GM12865 (cell line): ENCODE results near the gene CTRB1.

Experiments
- DNase-seq: peaks from one replicate; pipeline ENCODE4 v3.0.0; 2010; ENCODE audit warnings: low read depth
- H3K4me3 ChIP-seq: 2 replicates; pipeline ENCODE4 v1.5.1; 2011; ENCODE audit warnings: mild to moderate bottlenecking, low read depth, low read length, control low read depth
- CTCF ChIP-seq: IDR thresholded peaks from 2 replicates; pipeline ENCODE4 v1.5.1; 2011; ENCODE audit warnings: low read length, control low read depth, low read depth, inconsistent platforms; ENCODE audit not compliant: insufficient read depth; ENCODE audit errors: missing control alignments

Gene CTRB1

GRCh38 chr16:75249441-75249840, 30.7 kb downstream of the CTRB1 start:
- H3K4me3 ChIP-seq: no peak overlapping the region
- DNase-seq: no peak
- TF ChIP-seq CTCF: no peak

- DNase-seq: no peak
- peak overlapping the region; percentile 60 for H3K4me3 ChIP-seq
- no peak for TF ChIP-seq CTCF
Measured at GRCh38 chr16:75250089-75250808, 31.5 kb downstream of the CTRB1 start.

- peak overlapping the region; percentile 60 for H3K4me3 ChIP-seq
- no peak for DNase-seq
- TF ChIP-seq CTCF: no peak
Measured at GRCh38 chr16:75250809-75251279, 32.1 kb downstream of the CTRB1 start.

- H3K4me3 ChIP-seq: peak within 1 kb of the TSS; percentile 60
- peak; percentile 83 for DNase-seq
- peak; percentile 6 for TF ChIP-seq CTCF
Measured at GRCh38 chr16:75251280-75252048, 32.7 kb downstream of the CTRB1 start, which contains the start of gene BCAR1. BCAR1 (minus strand) TSS chr16:75251624; CDS start chr16:75251482, 142 bp downstream.

GRCh38 chr16:75252049-75252864, 33.5 kb downstream of the CTRB1 start:
- no peak for DNase-seq
- H3K4me3 ChIP-seq: peak overlapping the region; percentile 25
- no peak for TF ChIP-seq CTCF
